Measurements from ENCODE around the gene POMT2.
A peak's percentile ranks its signal among the peaks of the same experiment; 100 is the strongest.

Gene POMT2

DNA sequence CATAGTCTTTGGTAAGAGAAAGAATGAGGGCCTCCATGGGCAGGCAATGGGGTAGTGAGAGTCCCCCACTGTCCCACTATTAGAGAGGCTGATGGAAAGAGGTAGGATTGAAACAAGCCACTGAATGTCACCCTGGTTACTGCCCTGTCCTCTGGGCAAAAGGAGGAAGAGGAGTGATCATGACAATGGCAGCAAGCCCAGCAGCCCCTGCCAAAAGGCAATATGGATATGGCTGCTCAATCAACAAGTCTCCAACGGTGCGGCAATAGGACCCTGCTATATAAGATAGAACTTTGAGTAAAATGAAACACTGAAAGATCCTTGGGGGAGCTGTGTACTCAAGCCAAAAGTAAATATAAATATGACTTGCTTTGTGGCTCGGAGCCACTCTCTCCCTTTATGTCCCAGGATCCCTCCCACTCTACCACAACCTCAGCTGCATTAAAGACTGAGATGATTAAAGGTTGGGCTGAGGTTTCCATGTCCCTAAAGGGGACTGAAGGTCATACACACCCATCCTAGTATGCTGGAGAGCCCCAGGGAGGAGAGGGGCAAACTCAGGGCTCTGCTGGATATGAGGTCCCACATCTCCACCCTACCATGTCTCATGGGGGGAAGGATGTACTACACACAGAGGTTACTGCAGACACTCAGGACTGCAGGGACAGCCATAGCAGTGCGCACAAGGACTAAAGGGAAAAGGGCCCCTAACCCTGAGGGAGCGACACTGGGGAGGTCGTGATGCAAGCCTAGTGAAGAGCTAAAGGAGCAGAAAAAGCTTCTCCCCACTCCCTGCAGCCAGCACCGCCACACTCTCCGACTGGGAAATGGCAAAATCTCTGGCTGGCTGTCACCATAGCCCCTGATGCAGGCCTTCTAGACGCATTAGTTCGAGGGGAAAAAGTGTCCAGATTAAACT lies 5.9 kb downstream of the POMT2 start:
- no peaks in the 10 kb centered on the region for H3K27me3 ChIP-seq (ENCODE audit: low read depth, low read length)
- peak overlapping the region; percentile 25 for H3K27ac ChIP-seq (ENCODE audit: low read length)
- peaks cover 0 to 23% of the 10 kb centered on the region in 2 donors for H3K4me1 ChIP-seq (ENCODE audit: control insufficient read depth in 1 of 2, insufficient read depth in 2 of 2, low read length in 2 of 2)
- no peak overlapping the region for H3K4me3 ChIP-seq (ENCODE audit: low read depth in 1 of 2, low read length in 2 of 2)
- H3K36me3 ChIP-seq (ENCODE audit: control insufficient read depth in 1 of 2, insufficient read depth in 2 of 2, low read length in 2 of 2) = peaks cover 0 to 11% of the 10 kb centered on the region in 2 donors
- H3K9me3 ChIP-seq (ENCODE audit: control insufficient read depth in 1 of 2, low read length in 2 of 2) = no peaks in the 10 kb centered on the region

- H3K27ac ChIP-seq (ENCODE audit: low read length) = peak overlapping the region; percentile 25
- H3K9me3 ChIP-seq (ENCODE audit: control insufficient read depth in 1 of 2, low read length in 2 of 2) = no peaks in the 10 kb centered on the region
- H3K27me3 ChIP-seq (ENCODE audit: low read depth, low read length) = no peaks in the 10 kb centered on the region
- no peak overlapping the region for H3K4me3 ChIP-seq (ENCODE audit: low read depth in 1 of 2, low read length in 2 of 2)
- peaks cover 0 to 15% of the 10 kb centered on the region in 2 donors for H3K4me1 ChIP-seq (ENCODE audit: control insufficient read depth in 1 of 2, insufficient read depth in 2 of 2, low read length in 2 of 2)
- peaks cover 0 to 11% of the 10 kb centered on the region in 2 donors for H3K36me3 ChIP-seq (ENCODE audit: control insufficient read depth in 1 of 2, insufficient read depth in 2 of 2, low read length in 2 of 2)
These were observed 6.6 kb downstream of the POMT2 start for GRCh38 chr14:77314043-77314442.

DNA sequence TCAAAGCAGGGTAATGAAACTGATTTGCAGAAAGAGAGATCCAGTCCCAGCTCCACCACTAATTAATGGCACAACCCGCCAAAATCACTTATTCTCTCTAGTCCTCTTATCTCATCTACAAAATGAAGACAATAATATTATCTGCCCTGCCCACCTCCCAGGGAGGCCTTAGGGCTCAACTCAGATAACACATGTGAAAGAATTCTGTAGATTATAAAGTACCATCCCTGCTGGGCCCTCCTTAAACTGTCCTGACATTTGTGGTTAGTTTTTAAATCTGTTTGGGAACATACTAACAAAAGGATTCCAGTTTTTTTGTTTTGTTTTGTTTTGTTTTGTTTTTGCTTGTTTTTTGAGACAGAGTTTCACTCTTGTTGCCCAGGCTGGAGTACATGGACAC lies 7.3 kb downstream of the POMT2 start:
- H3K9me3 ChIP-seq (ENCODE audit: control insufficient read depth in 1 of 2, low read length in 2 of 2) = no peaks in the 10 kb centered on the region
- peaks cover 0 to 11% of the 10 kb centered on the region in 2 donors for H3K36me3 ChIP-seq (ENCODE audit: control insufficient read depth in 1 of 2, insufficient read depth in 2 of 2, low read length in 2 of 2)
- H3K27ac ChIP-seq (ENCODE audit: low read length) = no peak overlapping the region
- H3K4me1 ChIP-seq (ENCODE audit: control insufficient read depth in 1 of 2, insufficient read depth in 2 of 2, low read length in 2 of 2) = peaks cover 0 to 15% of the 10 kb centered on the region in 2 donors
- no peak overlapping the region for H3K4me3 ChIP-seq (ENCODE audit: low read depth in 1 of 2, low read length in 2 of 2)
- no peaks in the 10 kb centered on the region for H3K27me3 ChIP-seq (ENCODE audit: low read depth, low read length)

DNA sequence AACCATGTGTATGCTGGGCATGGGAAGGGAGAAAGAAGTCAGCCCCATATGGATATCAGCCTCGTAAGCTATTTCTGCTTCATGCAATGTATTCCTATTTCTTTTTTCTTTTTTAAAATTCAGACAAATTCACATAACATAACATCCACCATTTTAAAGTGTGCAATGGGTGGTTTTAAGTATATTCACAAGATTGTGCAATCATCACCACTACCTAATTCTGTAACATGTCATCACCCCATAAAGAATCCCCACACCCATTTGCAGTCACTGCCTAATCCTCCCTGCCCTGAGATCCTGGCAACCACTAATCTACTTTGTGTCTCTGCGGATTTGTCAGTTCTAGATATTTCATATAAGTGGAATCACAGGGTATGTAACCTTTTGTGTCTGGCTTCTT lies 9.5 kb downstream of the POMT2 start:
- Histone ChIP-seq H3K27ac (ENCODE audit: low read length) (no peak overlapping the region), H3K4me1 (ENCODE audit: control insufficient read depth in 1 of 2, insufficient read depth in 2 of 2, low read length in 2 of 2) (peaks cover 0 to 22% of the 10 kb centered on the region in 2 donors), H3K4me3 (ENCODE audit: low read depth in 1 of 2, low read length in 2 of 2) (no peak overlapping the region), H3K36me3 (ENCODE audit: control insufficient read depth in 1 of 2, insufficient read depth in 2 of 2, low read length in 2 of 2) (peaks cover 0 to 13% of the 10 kb centered on the region in 2 donors), H3K9me3 (ENCODE audit: control insufficient read depth in 1 of 2, low read length in 2 of 2) (no peaks in the 10 kb centered on the region), H3K27me3 (ENCODE audit: low read depth, low read length) (no peaks in the 10 kb centered on the region)

DNA sequence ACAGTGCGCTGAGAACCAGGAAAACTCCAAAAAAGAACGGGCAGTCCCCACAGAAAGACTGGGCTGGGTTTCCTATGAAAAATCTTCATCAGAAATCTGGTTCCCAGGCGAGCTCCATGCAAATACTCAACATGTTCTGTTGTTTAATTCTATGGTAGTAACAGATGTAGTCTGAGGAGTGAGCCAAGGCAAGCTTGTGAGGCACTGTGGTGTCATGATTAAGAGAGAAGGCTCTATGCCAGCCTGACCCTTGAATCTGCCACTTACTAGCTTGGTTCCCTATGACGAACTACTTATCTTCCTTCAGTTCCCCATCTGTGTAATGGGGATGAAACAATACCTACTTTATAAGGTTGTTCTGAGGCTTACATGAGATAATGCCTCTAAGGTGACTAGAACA lies 10.7 kb downstream of the POMT2 start:
- H3K27me3 ChIP-seq (ENCODE audit: low read depth, low read length) = no peaks in the 10 kb centered on the region
- H3K27ac ChIP-seq (ENCODE audit: low read length) = no peak overlapping the region
- no peaks in the 10 kb centered on the region for H3K9me3 ChIP-seq (ENCODE audit: control insufficient read depth in 1 of 2, low read length in 2 of 2)
- peaks cover 0 to 28% of the 10 kb centered on the region in 2 donors for H3K4me1 ChIP-seq (ENCODE audit: control insufficient read depth in 1 of 2, insufficient read depth in 2 of 2, low read length in 2 of 2)
- no peak overlapping the region for H3K4me3 ChIP-seq (ENCODE audit: low read depth in 1 of 2, low read length in 2 of 2)
- peaks cover 0 to 20% of the 10 kb centered on the region in 2 donors for H3K36me3 ChIP-seq (ENCODE audit: control insufficient read depth in 1 of 2, insufficient read depth in 2 of 2, low read length in 2 of 2)

- Histone ChIP-seq H3K27me3 (ENCODE audit: low read depth, low read length) (no peaks in the 10 kb centered on the region), H3K27ac (ENCODE audit: low read length) (no peak overlapping the region), H3K9me3 (ENCODE audit: control insufficient read depth in 1 of 2, low read length in 2 of 2) (no peaks in the 10 kb centered on the region), H3K4me3 (ENCODE audit: low read depth in 1 of 2, low read length in 2 of 2) (no peak overlapping the region), H3K4me1 (ENCODE audit: control insufficient read depth in 1 of 2, insufficient read depth in 2 of 2, low read length in 2 of 2) (peaks cover 0 to 20% of the 10 kb centered on the region in 2 donors), H3K36me3 (ENCODE audit: control insufficient read depth in 1 of 2, insufficient read depth in 2 of 2, low read length in 2 of 2) (peaks cover 0 to 22% of the 10 kb centered on the region in 2 donors)
These were observed 11.6 kb downstream of the POMT2 start for GRCh38 chr14:77309131-77309530.

- no peak overlapping the region for H3K4me3 ChIP-seq (ENCODE audit: low read depth in 1 of 2, low read length in 2 of 2)
These were observed 13.7 kb downstream of the POMT2 start for GRCh38 chr14:77306851-77307496.

DNA sequence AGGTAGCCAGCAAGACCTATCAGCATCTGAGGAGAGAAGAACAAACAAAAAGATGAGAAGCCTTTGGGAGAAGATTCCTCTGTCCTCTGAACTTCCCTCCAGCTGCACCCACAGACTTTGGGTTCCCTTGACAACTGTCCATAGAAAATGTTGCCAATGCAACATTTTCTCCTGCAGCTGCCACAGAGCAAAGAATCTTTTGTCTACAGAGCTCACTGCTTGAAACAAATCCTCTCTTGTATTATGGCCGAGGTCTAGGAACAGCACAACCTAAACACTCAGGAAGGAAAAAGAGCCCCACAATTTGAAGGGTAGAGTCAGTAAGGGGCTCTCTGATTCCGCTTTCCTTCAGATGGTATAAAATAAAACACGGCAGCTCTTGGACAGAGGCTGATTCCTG lies 14.3 kb downstream of the POMT2 start:
- H3K4me1 ChIP-seq (ENCODE audit: control insufficient read depth in 1 of 2, insufficient read depth in 2 of 2, low read length in 2 of 2) = peaks cover 0 to 15% of the 10 kb centered on the region in 2 donors
- H3K9me3 ChIP-seq (ENCODE audit: control insufficient read depth in 1 of 2, low read length in 2 of 2) = no peaks in the 10 kb centered on the region
- no peak overlapping the region for H3K27ac ChIP-seq (ENCODE audit: low read length)
- no peaks in the 10 kb centered on the region for H3K27me3 ChIP-seq (ENCODE audit: low read depth, low read length)
- no peak overlapping the region for H3K4me3 ChIP-seq (ENCODE audit: low read depth in 1 of 2, low read length in 2 of 2)
- H3K36me3 ChIP-seq (ENCODE audit: control insufficient read depth in 1 of 2, insufficient read depth in 2 of 2, low read length in 2 of 2) = peaks cover 0 to 47% of the 10 kb centered on the region in 2 donors

More at GRCh38 chr14:77306851-77307496, 13.7 kb downstream of the POMT2 start:
- Histone ChIP-seq H3K36me3 (ENCODE audit: control insufficient read depth in 1 of 2, insufficient read depth in 2 of 2, low read length in 2 of 2) (peaks cover 0 to 42% of the 10 kb centered on the region in 2 donors), H3K27me3 (ENCODE audit: low read depth, low read length) (no peaks in the 10 kb centered on the region), H3K27ac (ENCODE audit: low read length) (no peak overlapping the region), H3K4me1 (ENCODE audit: control insufficient read depth in 1 of 2, insufficient read depth in 2 of 2, low read length in 2 of 2) (peaks cover 0 to 15% of the 10 kb centered on the region in 2 donors), H3K9me3 (ENCODE audit: control insufficient read depth in 1 of 2, low read length in 2 of 2) (no peaks in the 10 kb centered on the region)

GRCh38 chr14:77305696-77306095 lies 15.0 kb downstream of the POMT2 start:
- peaks cover 0 to 47% of the 10 kb centered on the region in 2 donors for H3K36me3 ChIP-seq (ENCODE audit: control insufficient read depth in 1 of 2, insufficient read depth in 2 of 2, low read length in 2 of 2)
- no peaks in the 10 kb centered on the region for H3K9me3 ChIP-seq (ENCODE audit: control insufficient read depth in 1 of 2, low read length in 2 of 2)
- H3K4me1 ChIP-seq (ENCODE audit: control insufficient read depth in 1 of 2, insufficient read depth in 2 of 2, low read length in 2 of 2) = peaks cover 0 to 15% of the 10 kb centered on the region in 2 donors
- H3K4me3 ChIP-seq (ENCODE audit: low read depth in 1 of 2, low read length in 2 of 2) = no peak overlapping the region
- no peak overlapping the region for H3K27ac ChIP-seq (ENCODE audit: low read length)
- H3K27me3 ChIP-seq (ENCODE audit: low read depth, low read length) = no peaks in the 10 kb centered on the region

DNA sequence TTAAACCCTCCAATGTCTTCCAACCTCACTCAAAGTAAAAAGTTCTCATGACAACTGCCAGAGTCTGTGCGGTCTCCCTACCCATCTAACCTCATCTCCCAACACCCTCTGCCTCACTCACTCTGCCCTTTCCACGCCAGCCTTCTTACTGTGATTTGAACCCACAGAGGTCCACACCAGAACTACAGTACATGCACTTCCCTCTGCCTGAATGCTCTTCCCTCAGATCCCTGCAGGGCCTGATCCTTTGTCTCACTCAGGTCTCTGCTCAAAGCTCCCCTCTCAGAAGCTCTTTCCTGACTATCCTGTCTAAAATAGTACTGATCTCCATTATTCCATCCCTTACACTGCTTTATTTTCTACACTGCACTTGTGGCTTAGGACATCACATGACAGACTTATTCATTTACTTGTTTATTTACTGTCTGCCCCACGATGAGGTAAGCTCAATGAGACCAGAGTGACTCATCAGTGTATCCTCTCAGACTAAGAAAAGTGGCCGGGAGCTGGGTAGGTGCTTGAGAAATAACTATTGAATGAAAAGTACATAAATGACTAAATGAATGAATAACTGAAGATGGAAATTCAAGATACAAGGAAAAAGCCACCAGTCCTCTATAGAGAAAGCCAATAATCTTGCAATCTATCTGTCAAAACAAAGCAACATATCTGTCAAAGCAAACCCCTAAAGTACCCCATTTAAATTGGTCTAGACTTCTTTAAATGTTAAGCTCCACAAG lies 17.1 kb downstream of the POMT2 start:
- Histone ChIP-seq H3K27me3 (ENCODE audit: low read depth, low read length) (no peaks in the 10 kb centered on the region), H3K4me3 (ENCODE audit: low read depth in 1 of 2, low read length in 2 of 2) (no peak overlapping the region), H3K27ac (ENCODE audit: low read length) (no peak overlapping the region), H3K9me3 (ENCODE audit: control insufficient read depth in 1 of 2, low read length in 2 of 2) (no peaks in the 10 kb centered on the region), H3K4me1 (ENCODE audit: control insufficient read depth in 1 of 2, insufficient read depth in 2 of 2, low read length in 2 of 2) (peaks cover 0 to 15% of the 10 kb centered on the region in 2 donors), H3K36me3 (ENCODE audit: control insufficient read depth in 1 of 2, insufficient read depth in 2 of 2, low read length in 2 of 2) (peaks cover 6 to 63% of the 10 kb centered on the region in 2 donors)

- peaks cover 0 to 15% of the 10 kb centered on the region in 2 donors for H3K4me1 ChIP-seq (ENCODE audit: control insufficient read depth in 1 of 2, insufficient read depth in 2 of 2, low read length in 2 of 2)
- H3K9me3 ChIP-seq (ENCODE audit: control insufficient read depth in 1 of 2, low read length in 2 of 2) = no peaks in the 10 kb centered on the region
- no peak overlapping the region for H3K27ac ChIP-seq (ENCODE audit: low read length)
- no peak overlapping the region for H3K4me3 ChIP-seq (ENCODE audit: low read depth in 1 of 2, low read length in 2 of 2)
- H3K36me3 ChIP-seq (ENCODE audit: control insufficient read depth in 1 of 2, insufficient read depth in 2 of 2, low read length in 2 of 2) = peaks cover 13 to 68% of the 10 kb centered on the region in 2 donors
- H3K27me3 ChIP-seq (ENCODE audit: low read depth, low read length) = no peaks in the 10 kb centered on the region
These were observed 17.8 kb downstream of the POMT2 start for GRCh38 chr14:77302926-77303325.
